HepG2 (cell line): ENCODE measurements around the gene STX5. TPM values are rescaled to one million over a fixed set of nuclear protein-coding genes. Genes with fewer than 3 reads are reported as not detected.

Source experiments
- AHR ChIP-seq: IDR thresholded peaks from 2 replicates; pipeline ENCODE4 v1.6.1; 2018; ENCODE audit warnings: missing genetic modification reagents, missing compliant biosample characterization
- AKAP8 ChIP-seq: sonication (generic); formaldehyde crosslinking; IDR thresholded peaks from 2 replicates; pipeline ENCODE4 v1.5.1; 2020; ENCODE audit warnings: mild to moderate bottlenecking, missing genetic modification reagents
- CENPX ChIP-seq: sonication (generic); formaldehyde crosslinking; IDR thresholded peaks from 2 replicates; pipeline ENCODE4 v1.9.0; 2021; ENCODE audit warnings: mild to moderate bottlenecking, missing genetic modification reagents, moderate library complexity
- EHMT2 ChIP-seq: fragments of 200-600 bp; sonication (generic); IDR thresholded peaks from 2 replicates; pipeline ENCODE4 v1.7.0; 2017; ENCODE audit warnings: antibody characterized with exemption, low read depth, low read length, borderline replicate concordance
- FOXJ3 ChIP-seq: sonication (generic); formaldehyde crosslinking; IDR thresholded peaks from 2 replicates; pipeline ENCODE4 v1.4.0; 2020; ENCODE audit warnings: missing genetic modification reagents, mild to moderate bottlenecking, borderline replicate concordance
- GABPB1 ChIP-seq: IDR thresholded peaks from 2 replicates; pipeline ENCODE4 v1.6.1; 2016; ENCODE audit warnings: mild to moderate bottlenecking, missing genetic modification reagents, moderate library complexity, missing compliant biosample characterization
- HES4 ChIP-seq: sonication (generic); formaldehyde crosslinking; IDR thresholded peaks from 2 replicates; pipeline ENCODE4 v1.9.0; 2021; ENCODE audit warnings: mild to moderate bottlenecking, missing genetic modification reagents, borderline replicate concordance
- KAT8 ChIP-seq: IDR thresholded peaks from 2 replicates; pipeline ENCODE4 v1.6.1; 2016; ENCODE audit warnings: missing genetic modification reagents, missing compliant biosample characterization
- KLF6 ChIP-seq: IDR thresholded peaks from 2 replicates; pipeline ENCODE4 v1.8.0; 2016; ENCODE audit warnings: missing biosample characterization, missing genetic modification reagents
- KMT2B ChIP-seq: IDR thresholded peaks from 2 replicates; pipeline ENCODE4 v1.6.1; 2016; ENCODE audit warnings: missing genetic modification reagents, missing compliant biosample characterization
- MTERF4 ChIP-seq: sonication (generic); formaldehyde crosslinking; IDR thresholded peaks from 2 replicates; pipeline ENCODE4 v1.8.0; 2023; ENCODE audit warnings: mild to moderate bottlenecking, missing genetic modification reagents
- SMAD1 ChIP-seq: sonication (generic); formaldehyde crosslinking; IDR thresholded peaks from 2 replicates; pipeline ENCODE4 v1.4.0; 2020; ENCODE audit warnings: missing genetic modification reagents, low read depth, mild to moderate bottlenecking, borderline replicate concordance
- SRY ChIP-seq: sonication (generic); formaldehyde crosslinking; IDR thresholded peaks from 2 replicates; pipeline ENCODE4 v1.8.0; 2022; ENCODE audit warnings: mild to moderate bottlenecking, missing genetic modification reagents
- ZMYM3 ChIP-seq: sonication (generic); formaldehyde crosslinking; IDR thresholded peaks from 2 replicates; pipeline ENCODE4 v1.5.1; 2020; ENCODE audit warnings: mild to moderate bottlenecking, missing genetic modification reagents
- ZNF121 ChIP-seq: sonication (generic); formaldehyde crosslinking; IDR thresholded peaks from 2 replicates; pipeline ENCODE4 v1.5.0; 2020; ENCODE audit warnings: mild to moderate bottlenecking, missing genetic modification reagents
- ZNF136 ChIP-seq: sonication (generic); formaldehyde crosslinking; IDR thresholded peaks from 2 replicates; pipeline ENCODE4 v1.8.1; 2022; ENCODE audit warnings: low read depth, mild to moderate bottlenecking, moderate library complexity, missing genetic modification reagents
- ZNF274 ChIP-seq: sonication (generic); formaldehyde crosslinking; IDR thresholded peaks from 2 replicates; pipeline ENCODE4 v1.5.1; 2020; ENCODE audit warnings: mild to moderate bottlenecking, missing genetic modification reagents
- ZNF33B ChIP-seq: sonication (generic); formaldehyde crosslinking; IDR thresholded peaks from 2 replicates; pipeline ENCODE4 v1.5.1; 2020; ENCODE audit warnings: mild to moderate bottlenecking, missing genetic modification reagents
- ZNF382 ChIP-seq: sonication (generic); formaldehyde crosslinking; IDR thresholded peaks from 2 replicates; pipeline ENCODE4 v1.5.0; 2020; ENCODE audit warnings: missing genetic modification reagents, mild to moderate bottlenecking, borderline replicate concordance
- ZNF441 ChIP-seq: sonication (generic); formaldehyde crosslinking; IDR thresholded peaks from 2 replicates; pipeline ENCODE4 v1.7.0; 2021; ENCODE audit warnings: missing genetic modification reagents, borderline replicate concordance
- ZNF484 ChIP-seq: sonication (generic); formaldehyde crosslinking; IDR thresholded peaks from 2 replicates; pipeline ENCODE4 v1.5.1; 2020; ENCODE audit warnings: mild to moderate bottlenecking, low read depth, missing genetic modification reagents, borderline replicate concordance
- ZNF572 ChIP-seq: sonication (generic); formaldehyde crosslinking; IDR thresholded peaks from 2 replicates; pipeline ENCODE4 v1.5.1; 2020; ENCODE audit warnings: mild to moderate bottlenecking, missing genetic modification reagents
- ZNF766 ChIP-seq: sonication (generic); formaldehyde crosslinking; IDR thresholded peaks from 2 replicates; pipeline ENCODE4 v1.5.0; 2020; ENCODE audit warnings: missing genetic modification reagents, borderline replicate concordance
- ZNF775 ChIP-seq: sonication (generic); formaldehyde crosslinking; IDR thresholded peaks from 2 replicates; pipeline ENCODE4 v1.4.0; 2020; ENCODE audit warnings: missing genetic modification reagents, mild to moderate bottlenecking, moderate library complexity, borderline replicate concordance
- ZNF788 ChIP-seq: sonication (generic); formaldehyde crosslinking; IDR thresholded peaks from 2 replicates; pipeline ENCODE4 v1.5.0; 2020; ENCODE audit warnings: mild to moderate bottlenecking, missing genetic modification reagents, borderline replicate concordance
- polyA plus RNA-seq, 8 experiments: library from polyadenylated mRNA; depleted of rRNA in 3 of 8; stranded (reverse) in 7 of 8; unstranded in 1 of 8; fragments of >200 nt; fragmentation: Illumina TruSeq in 4 of 8; extraction: Trizol in 4 of 8; gene quantifications; 2 replicates each; pipeline versions ENCODE4 v1.2.1 to v1.2.3, GENCODE V29; 2011 to 2016; ENCODE audit warnings: low read depth in 4 of 8, missing spikeins in 1 of 8, mixed read lengths in 1 of 8; ENCODE audit not compliant: insufficient read depth in 1 of 8
- total RNA-seq, 5 experiments: library from RNA; depleted of rRNA; stranded (reverse); fragments of >200 nt; fragmentation: Illumina TruSeq; extraction: Trizol; gene quantifications; 2 replicates each; pipeline ENCODE4 v1.2.3, GENCODE V29; 2016; ENCODE audit warnings: low read depth in 1 of 5
- TF ChIP-seq, protein P1 (sequence below): sonication (generic); formaldehyde crosslinking; IDR thresholded peaks from 2 replicates; pipeline ENCODE4 v1.5.0; 2020; ENCODE audit warnings: missing genetic modification reagents

The STX5 gene
- total and polyA plus RNA-seq, 2 of the 13 experiments (the other 11 are each of a cell fraction or from before 2014, with no cell fraction given): 26.9 to 30.0 TPM

- TF ChIP-seq ZNF274 (CRISPR knock-in tag) (peak; percentile 77; the same call in 1 of the 2 replicates), GABPB1 (CRISPR knock-in tag) (peak; percentile 85), ZNF441 (CRISPR knock-in tag) (peak; percentile 58; the same call in 1 of the 2 replicates), CENPX (CRISPR knock-in tag) (no peak), KMT2B (CRISPR knock-in tag) (peak; percentile 89), ZNF775 (CRISPR knock-in tag) (no peak), ZMYM3 (no peak), ZNF766 (peak; percentile 76; the same call in 1 of the 2 replicates), KLF6 (peak; percentile 97), ZNF382 (CRISPR knock-in tag) (no peak), SMAD1 (CRISPR knock-in tag) (0 out of 2 replicates have a peak, but pooled peaks have one; percentile 29), HES4 (CRISPR knock-in tag) (peak; percentile 95), ZNF572 (CRISPR knock-in tag) (no peak), KAT8 (CRISPR knock-in tag) (peak; percentile 95), EHMT2 (no peak), SRY (CRISPR knock-in tag) (peak; percentile 94), ZNF136 (no peak), ZNF33B (0 out of 2 replicates have a peak, but pooled peaks have one; percentile 59), FOXJ3 (no peak), ZNF484 (CRISPR knock-in tag) (0 out of 2 replicates have a peak, but pooled peaks have one; percentile 82), ZNF121 (CRISPR knock-in tag) (no peak), AKAP8 (peak; percentile 95), MTERF4 (peak; percentile 68), AHR (CRISPR knock-in tag) (peak; percentile 95), ZNF788 (CRISPR knock-in tag) (peak; percentile 93)
- TF ChIP-seq, protein P1, sequence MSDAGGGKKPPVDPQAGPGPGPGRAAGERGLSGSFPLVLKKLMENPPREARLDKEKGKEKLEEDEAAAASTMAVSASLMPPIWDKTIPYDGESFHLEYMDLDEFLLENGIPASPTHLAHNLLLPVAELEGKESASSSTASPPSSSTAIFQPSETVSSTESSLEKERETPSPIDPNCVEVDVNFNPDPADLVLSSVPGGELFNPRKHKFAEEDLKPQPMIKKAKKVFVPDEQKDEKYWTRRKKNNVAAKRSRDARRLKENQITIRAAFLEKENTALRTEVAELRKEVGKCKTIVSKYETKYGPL (CRISPR knock-in tag): no peak; the same call in 1 of the 2 replicates
Observed at GRCh38 chr11:62805076-62805892, 26.6 kb downstream of the STX5 start, which contains the start of gene NXF1 (continued).
